Pancreas (tissue), 10 donors: ENCODE results near the gene GPC1. TPM values are rescaled to one million over a fixed set of nuclear protein-coding genes. Genes with fewer than 3 reads are reported as not detected.

Experiments
- ATAC-seq, 4 donors: fragments of 200-7000 bp; cut with Tn5 transposase; one replicate each; pipeline versions ENCODE4 v1.8.0 to v1.9.1; 2020; ENCODE audit warnings: mild to moderate bottlenecking in 4 of 4, moderate library complexity in 4 of 4
- DNase-seq, 6 donors: peaks; one replicate each; pipeline ENCODE4 v3.0.0-alpha.2; 2020
- FAIRE-seq: peaks from 2 replicates; lab custom pipeline; 2012; peaks lifted over from hg19 to GRCh38; lab: Jason Lieb, UNC
- H3K27ac ChIP-seq, 4 donors: fragments of 200-600 bp; sonication (generic); 1 replicate in 3 of 4; 2 replicates in 1 of 4; pipeline versions ENCODE4 v1.5.0 to v1.8.0; 2020
- H3K27me3 ChIP-seq, 4 donors: fragments of 200-600 bp; one replicate each; pipeline ENCODE4 v1.8.0; 2021
- H3K36me3 ChIP-seq, 3 donors: fragments of 200-600 bp; sonication (generic) in 1 of 3; one replicate each; pipeline versions ENCODE4 v1.5.0 to v1.8.0; 2020 to 2021
- H3K4me1 ChIP-seq, 3 donors: fragments of 200-600 bp; one replicate each; pipeline ENCODE4 v1.8.0; 2021
- H3K4me3 ChIP-seq, 4 donors: fragments of 200-600 bp; sonication (generic) in 2 of 4; one replicate each; pipeline versions ENCODE4 v1.5.0 to v1.8.0; 2020 to 2021
- H3K9me3 ChIP-seq, 4 donors: fragments of 200-600 bp; one replicate each; pipeline ENCODE4 v1.8.0; 2021
- WGBS, 2 donors: extraction: QIAGEN DNeasy Blood & Tissue Kit; methylation state at CpG; one replicate each; pipeline ENCODE4 v1.1.7; 2013; 5-methylcytosine and 5-hydroxymethylcytosine counted together
- intact Hi-C, 3 donors: fragments of 100-400 bp; cut with DNase I; formaldehyde crosslinking; loops; one replicate each; pipeline versions ENCODE4 v1.11.1 to v1.14.2; 2022
- polyA plus RNA-seq, 2 donors: library from polyadenylated mRNA; stranded (reverse); fragments of 200-250 nt; gene quantifications; one replicate each; pipeline ENCODE4 v1.2.3, GENCODE V29; 2013
- total RNA-seq, 6 donors: library from RNA; stranded (reverse); fragmentation: NEBNext Ultra II Directional in 4 of 6; extraction: Animal tissue kit (Norgen Biotek cat#: 25700) in 4 of 6; gene quantifications; one replicate each; pipeline versions ENCODE4 v1.2.1 to v1.2.4, GENCODE V29; 2021 to 2023
- TF ChIP-seq, protein P1 (sequence below), 4 donors: fragments of 200-600 bp; sonication (generic) in 3 of 4; IDR thresholded peaks; one replicate each; pipeline versions ENCODE4 v1.5.0 to v1.8.0; 2021; ENCODE audit warnings: antibody characterized with exemption in 4 of 4
- donor health status: healthy with polysubstance abuse.
- donor health status: DM: no; HTN: no; CAD: no; lungs with moderate emphysema.
- donor health status: DM: no; HTN: no; CAD: no.
- donor health status: control.
- donor health status: control.
- donor health status: Bipolar disorder and iron deficiency.
- donor health status: DM: yes; HTN: yes; CAD: no.
- donor health status: DM: no; HTN: no; CAD: no.
- donor health status: DM: no; HTN: no; CAD: no.
- donor health status: DM: yes; HTN: yes; CAD: no.

Gene GPC1
- total and polyA plus RNA-seq, 8 donors: 11.7 to 37.6 (median 18.0) TPM

DNA sequence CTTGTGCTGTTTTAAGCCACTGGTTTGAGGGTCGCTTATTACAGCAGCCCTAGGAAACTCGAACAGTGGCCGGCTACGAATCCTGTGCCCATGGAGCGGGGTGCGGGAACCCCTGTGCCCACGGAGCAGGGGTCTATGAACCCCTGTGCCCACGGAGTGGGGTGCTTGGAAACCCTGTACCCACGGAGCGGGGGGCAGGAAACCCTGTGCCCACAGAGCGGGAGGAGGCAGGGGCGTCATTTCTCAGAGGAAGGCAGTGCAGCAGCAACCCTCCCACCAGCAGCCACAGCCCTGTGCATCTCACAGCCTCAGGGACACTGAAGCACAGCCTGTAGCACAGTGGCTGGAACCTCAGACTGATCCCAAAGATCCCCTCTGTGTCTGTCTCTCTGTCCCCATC lies 34.2 kb upstream of the GPC1 start:
- Histone ChIP-seq H3K9me3 (no peaks in the 10 kb centered on the region), H3K36me3 (no peaks in the 10 kb centered on the region), H3K4me1 (no peaks in the 10 kb centered on the region), H3K4me3 (no peak overlapping the region), H3K27ac (no peak overlapping the region), H3K27me3 (no peaks in the 10 kb centered on the region)
- FAIRE-seq: no peak
- no peak for ATAC-seq
- WGBS, 2 donors: 73 to 83% methylated on average over 12 of the region's 12 CpGs
- intact Hi-C loops: no loop called here
- no peak for DNase-seq
- TF ChIP-seq, protein P1, sequence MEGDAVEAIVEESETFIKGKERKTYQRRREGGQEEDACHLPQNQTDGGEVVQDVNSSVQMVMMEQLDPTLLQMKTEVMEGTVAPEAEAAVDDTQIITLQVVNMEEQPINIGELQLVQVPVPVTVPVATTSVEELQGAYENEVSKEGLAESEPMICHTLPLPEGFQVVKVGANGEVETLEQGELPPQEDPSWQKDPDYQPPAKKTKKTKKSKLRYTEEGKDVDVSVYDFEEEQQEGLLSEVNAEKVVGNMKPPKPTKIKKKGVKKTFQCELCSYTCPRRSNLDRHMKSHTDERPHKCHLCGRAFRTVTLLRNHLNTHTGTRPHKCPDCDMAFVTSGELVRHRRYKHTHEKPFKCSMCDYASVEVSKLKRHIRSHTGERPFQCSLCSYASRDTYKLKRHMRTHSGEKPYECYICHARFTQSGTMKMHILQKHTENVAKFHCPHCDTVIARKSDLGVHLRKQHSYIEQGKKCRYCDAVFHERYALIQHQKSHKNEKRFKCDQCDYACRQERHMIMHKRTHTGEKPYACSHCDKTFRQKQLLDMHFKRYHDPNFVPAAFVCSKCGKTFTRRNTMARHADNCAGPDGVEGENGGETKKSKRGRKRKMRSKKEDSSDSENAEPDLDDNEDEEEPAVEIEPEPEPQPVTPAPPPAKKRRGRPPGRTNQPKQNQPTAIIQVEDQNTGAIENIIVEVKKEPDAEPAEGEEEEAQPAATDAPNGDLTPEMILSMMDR (IDR thresholded peaks at IDR 0.05): no peak

DNA sequence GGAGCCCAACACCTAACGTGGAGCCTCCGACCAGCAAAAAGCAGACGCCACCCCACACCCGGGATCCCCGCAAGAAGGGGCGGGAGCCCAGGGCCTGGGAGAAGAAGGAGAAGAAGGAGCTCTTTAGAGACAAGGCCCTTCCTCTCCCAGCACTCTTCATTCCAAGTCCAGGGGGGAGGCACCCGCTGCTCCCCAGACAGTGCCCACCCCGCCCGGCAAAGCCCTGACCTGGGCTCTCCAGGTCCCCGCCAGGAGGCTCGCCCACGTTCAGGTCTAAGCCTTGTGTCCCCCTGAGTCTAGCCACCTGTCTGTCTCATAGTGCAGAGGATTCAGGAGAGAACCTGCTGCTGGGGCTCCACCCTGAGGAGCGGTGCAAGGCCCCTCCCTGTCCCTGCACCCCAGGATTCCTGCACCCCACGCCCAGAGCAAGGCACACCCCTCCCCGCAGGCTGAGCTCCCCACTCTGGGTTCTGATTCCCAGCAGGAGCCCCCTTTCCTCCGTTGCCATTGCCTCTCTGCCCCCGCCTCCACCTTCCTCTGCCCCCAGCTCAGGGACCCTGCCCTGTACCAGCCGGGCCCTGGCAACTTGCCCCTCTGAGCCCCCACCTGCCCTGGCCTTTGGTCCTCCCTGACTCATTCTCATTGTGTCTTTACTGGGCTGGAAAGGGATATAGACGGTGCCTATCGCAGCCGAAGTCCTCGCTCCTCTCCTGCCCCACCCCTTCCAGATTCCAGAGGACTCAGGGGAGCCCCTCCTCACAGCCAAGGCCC lies 33.5 kb upstream of the GPC1 start:
- intact Hi-C loops: no loop called here
- no peak for FAIRE-seq
- Histone ChIP-seq H3K9me3 (no peaks in the 10 kb centered on the region), H3K36me3 (no peaks in the 10 kb centered on the region), H3K27ac (no peak overlapping the region), H3K4me1 (no peaks in the 10 kb centered on the region), H3K4me3 (no peak overlapping the region), H3K27me3 (no peaks in the 10 kb centered on the region)
- peak in 1 of 6 donors; percentile 45 for DNase-seq
- TF ChIP-seq, protein P1 (IDR thresholded peaks at IDR 0.05): no peak
- no peak for ATAC-seq
- WGBS, 2 donors: 80 to 88% methylated on average over 20 to 22 of the region's 22 CpGs

DNA sequence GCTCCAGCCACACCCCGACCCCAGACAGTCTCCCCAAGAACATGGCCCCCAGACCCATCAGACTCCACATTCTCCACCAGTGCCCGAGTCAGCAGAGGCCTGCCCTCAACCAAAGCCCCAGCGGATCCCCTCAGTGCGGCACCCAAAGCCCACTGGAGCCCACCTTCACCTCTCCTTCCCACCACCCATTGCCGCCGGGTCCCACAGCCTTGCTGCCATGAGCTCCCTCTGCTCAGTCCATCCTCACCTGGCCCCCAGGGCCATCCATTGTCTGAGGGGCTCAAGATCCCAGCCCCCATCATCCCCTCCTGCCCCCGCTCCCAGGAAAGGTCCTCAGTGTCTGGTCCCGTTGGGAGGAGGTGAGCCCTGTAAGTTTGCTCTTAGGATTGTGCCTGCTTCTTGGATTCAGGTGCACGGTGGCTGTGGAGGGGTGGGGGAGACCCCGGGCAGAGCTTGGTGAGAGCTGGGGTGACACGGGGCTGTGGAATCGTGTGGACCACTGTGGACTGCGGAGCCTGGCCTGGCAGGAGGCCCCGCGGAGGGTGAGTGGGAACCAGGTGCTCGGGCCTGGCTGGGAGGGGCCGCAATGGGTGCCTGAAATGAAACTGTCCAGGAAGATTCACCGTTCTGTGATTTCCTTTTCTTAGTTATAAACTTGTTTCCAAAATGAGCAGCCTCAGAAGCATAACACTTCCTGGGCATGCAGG lies 32.7 kb upstream of the GPC1 start:
- DNase-seq (peak in 2 of 6 donors; percentile 4 to 46), FAIRE-seq (no peak), ATAC-seq (no peak)
- intact Hi-C loops: no loop called here
- Histone ChIP-seq H3K4me1 (no peaks in the 10 kb centered on the region), H3K9me3 (no peaks in the 10 kb centered on the region), H3K27me3 (no peaks in the 10 kb centered on the region), H3K27ac (no peak overlapping the region), H3K36me3 (no peaks in the 10 kb centered on the region), H3K4me3 (no peak overlapping the region)
- 79 to 86% methylated on average over 18 of the region's 18 CpGs for WGBS, 2 donors
- TF ChIP-seq, protein P1 (IDR thresholded peaks at IDR 0.05): no peak

DNA sequence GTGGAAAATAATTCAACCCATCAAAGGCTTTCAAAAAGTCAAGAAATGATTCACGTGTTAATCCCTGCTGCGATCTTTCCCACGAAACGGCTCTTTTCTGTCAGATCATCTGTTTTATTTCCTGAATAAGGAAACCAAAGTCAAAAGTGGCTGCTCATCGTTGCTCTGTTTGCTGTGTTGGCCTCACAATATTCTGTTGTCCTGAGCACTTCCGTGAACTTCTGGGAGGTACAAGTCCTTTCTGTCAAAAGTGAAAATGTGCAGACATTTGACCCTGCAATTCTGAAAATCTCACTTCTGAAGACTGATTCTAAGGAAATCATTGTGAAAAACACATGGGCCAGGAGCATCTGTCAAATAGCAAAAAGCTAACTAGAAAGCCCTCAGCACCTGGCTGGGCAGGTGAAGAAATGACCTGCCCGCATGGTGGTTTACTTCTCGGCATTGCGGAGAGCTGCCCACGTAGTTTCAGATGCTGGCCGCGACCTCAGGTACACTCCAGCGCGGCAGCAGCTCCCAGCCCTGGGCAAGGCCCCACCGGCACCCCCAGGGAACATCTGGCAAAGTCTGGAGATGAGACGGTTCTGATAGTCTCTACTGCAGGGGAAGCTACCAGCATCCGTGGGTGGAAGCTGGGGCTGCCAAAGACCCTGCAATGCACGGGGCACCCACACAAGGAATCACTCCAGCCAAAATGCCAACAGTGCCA lies 31.9 kb upstream of the GPC1 start:
- no peaks in the 10 kb centered on the region for H3K27me3 ChIP-seq
- no peaks in the 10 kb centered on the region for H3K36me3 ChIP-seq
- ATAC-seq (no peak), FAIRE-seq (no peak), DNase-seq (peak in 1 of 6 donors; percentile 17)
- H3K4me1 ChIP-seq: no peaks in the 10 kb centered on the region
- intact Hi-C loops: no loop called here
- no peak overlapping the region for H3K4me3 ChIP-seq
- WGBS, 2 donors: 70 to 76% methylated on average over 18 of the region's 18 CpGs
- no peak overlapping the region for H3K27ac ChIP-seq
- TF ChIP-seq, protein P1 (IDR thresholded peaks at IDR 0.05): no peak
- H3K9me3 ChIP-seq: no peaks in the 10 kb centered on the region
